GM12892 (cell line): ENCODE results near the gene KAZN.

Experiments
- DNase-seq: peaks from one replicate; pipeline ENCODE4 v3.0.0; 2011; ENCODE audit not compliant: insufficient read length
- FAIRE-seq: peaks from 2 replicates; lab custom pipeline; 2011; peaks lifted over from hg19 to GRCh38; lab: Jason Lieb, UNC
- POLR2A ChIP-seq: IDR thresholded peaks from 2 replicates; pipeline ENCODE4 v1.6.1; 2011; ENCODE audit warnings: low read depth, low read length, control low read depth
- POLR2AphosphoS5 ChIP-seq: IDR thresholded peaks from 2 replicates; pipeline ENCODE4 v1.6.1; 2011; ENCODE audit warnings: low read depth, low read length, control low read depth
- TAF1 ChIP-seq: IDR thresholded peaks from 2 replicates; pipeline ENCODE4 v1.6.1; 2011; ENCODE audit warnings: low read depth, mild to moderate bottlenecking, control low read depth, low read length, borderline replicate concordance

The KAZN gene

DNA sequence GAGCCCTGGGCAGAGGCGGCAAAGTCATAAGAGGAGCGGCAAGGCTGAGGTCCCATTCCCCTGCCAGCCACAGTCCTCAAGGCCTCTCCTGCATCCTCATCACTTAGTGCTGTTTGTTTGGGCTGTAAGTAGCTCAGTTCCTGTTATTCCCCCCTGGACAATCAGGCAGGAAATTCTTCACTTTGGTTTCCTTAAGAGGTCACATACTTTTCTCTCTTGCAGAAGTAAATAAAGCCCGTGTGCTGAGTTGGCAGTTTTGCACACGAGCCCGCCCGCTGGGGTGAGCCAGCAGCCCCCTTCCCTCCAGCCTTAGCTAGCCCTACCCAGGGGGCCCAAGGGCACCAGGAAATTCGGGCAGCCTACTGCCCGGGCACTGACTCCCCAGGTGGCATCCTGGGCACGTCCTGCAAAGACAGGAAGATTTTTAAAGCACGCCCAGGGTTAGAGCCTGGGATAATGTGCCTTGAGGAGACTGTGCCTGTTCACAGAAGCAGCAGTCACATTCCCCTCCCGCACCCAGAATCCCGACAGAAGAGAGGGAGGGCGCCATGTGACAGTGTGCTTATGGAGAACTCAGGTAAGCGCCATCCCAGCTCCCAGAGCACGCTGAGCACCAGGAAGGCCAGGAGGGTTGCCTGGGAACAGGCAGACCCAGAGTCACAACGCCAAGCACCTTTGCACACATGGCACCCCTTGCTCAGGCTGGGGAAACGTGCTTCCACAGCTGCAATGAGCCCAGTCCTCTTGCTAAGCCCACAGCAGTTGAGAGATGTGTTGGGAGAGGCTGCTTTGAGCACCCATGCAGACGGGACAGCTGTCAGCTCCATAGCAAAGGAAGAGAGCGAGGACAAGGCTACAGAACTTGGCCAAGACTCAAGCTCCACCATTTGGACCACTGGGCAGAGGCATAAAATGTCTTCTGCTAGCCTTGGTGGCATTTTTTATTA lies 410.6 kb downstream of the KAZN start:
- TF ChIP-seq POLR2A (no peak), POLR2AphosphoS5 (no peak), TAF1 (no peak)
- no peak for FAIRE-seq

DNA sequence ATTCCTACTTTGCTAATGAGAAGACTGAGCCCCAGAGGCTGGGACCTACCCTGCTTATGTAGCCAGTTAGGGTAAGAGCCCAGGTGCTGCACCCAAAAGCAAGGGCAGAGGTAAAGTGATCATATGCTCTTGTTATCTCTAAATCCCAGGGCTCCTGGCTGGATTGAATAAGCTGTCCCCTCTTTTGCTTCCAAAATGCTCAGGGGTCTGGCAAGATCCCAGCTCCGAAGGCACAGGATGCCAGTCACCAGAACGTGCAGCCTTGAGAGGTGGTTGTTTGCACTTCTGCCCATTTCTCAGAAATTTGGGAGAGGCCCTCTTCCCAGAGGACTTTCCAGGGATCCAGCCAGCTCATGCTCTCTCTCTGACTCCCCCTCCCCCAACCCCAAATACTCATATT lies 412.7 kb downstream of the KAZN start:
- DNase-seq (no peak), FAIRE-seq (no peak)
- TF ChIP-seq POLR2AphosphoS5 (no peak), POLR2A (no peak), TAF1 (no peak)

More for the DNA sequence above, 410.6 kb downstream of the KAZN start:
- no peak for DNase-seq

DNA sequence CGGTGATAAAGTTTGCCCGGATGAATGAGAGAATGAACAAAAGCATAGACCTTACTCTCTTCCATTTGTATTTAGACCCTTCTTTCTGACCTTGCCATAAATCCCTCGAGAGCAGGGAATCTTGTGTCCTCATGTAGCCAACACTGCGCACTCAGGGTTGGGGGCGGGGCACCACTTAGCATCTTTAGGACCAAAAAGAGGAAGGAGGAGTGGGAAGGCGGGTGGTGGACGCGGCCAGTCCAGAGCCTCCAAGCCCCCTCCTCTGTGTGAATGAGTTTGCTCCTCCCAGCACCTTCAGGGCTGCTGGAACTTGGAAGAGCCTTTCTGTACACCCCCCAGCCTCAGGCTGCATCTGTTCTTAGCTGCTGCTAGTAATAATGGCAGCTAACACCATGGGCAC lies 413.2 kb downstream of the KAZN start:
- TF ChIP-seq POLR2AphosphoS5 (no peak), TAF1 (no peak), POLR2A (no peak)
- DNase-seq (no peak), FAIRE-seq (no peak)

DNA sequence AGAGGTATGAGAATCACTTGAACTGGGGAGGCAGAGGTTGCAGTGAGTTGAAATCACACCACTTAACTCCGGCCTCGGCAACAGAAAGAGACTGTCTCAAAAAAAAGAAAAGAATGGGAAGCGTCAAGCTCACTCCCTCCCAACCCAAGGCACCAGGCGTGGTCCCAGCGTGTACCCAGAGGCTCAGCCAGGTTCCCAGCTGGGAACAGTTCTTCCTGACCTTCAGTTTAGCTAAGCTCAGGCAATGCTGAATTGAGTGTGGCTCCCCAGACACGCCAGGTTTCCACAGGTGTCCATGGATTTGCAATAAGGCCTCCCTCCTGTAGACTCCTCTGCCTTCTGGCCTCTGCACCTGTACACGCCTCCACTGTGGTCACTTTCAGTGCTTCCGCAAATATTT lies 414.3 kb downstream of the KAZN start:
- TF ChIP-seq POLR2AphosphoS5 (no peak), TAF1 (no peak), POLR2A (no peak)
- DNase-seq (no peak), FAIRE-seq (no peak)

DNA sequence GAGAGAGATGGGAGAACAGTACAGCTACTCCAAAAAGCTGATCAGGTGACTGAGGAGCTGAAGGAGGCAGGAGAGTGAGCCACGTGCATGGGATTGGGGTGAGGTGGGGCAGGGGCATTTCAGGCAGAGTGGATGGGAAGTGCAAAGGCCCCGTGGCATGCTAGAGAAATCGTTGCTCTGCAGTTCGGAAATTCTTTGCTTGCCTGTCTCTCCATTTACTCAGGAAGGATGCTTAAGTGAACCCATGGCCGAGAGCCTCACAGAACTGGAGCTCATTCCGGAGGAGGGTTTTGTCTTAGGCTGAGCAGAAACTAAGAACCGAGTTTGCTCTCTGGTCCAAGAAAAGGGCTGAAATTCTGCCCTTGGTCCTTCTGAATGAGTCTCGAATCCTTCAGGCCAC lies 415.3 kb downstream of the KAZN start:
- FAIRE-seq = no peak
- no peak for TF ChIP-seq TAF1
- TF ChIP-seq POLR2A = no peak
- no peak for TF ChIP-seq POLR2AphosphoS5
- no peak for DNase-seq

DNA sequence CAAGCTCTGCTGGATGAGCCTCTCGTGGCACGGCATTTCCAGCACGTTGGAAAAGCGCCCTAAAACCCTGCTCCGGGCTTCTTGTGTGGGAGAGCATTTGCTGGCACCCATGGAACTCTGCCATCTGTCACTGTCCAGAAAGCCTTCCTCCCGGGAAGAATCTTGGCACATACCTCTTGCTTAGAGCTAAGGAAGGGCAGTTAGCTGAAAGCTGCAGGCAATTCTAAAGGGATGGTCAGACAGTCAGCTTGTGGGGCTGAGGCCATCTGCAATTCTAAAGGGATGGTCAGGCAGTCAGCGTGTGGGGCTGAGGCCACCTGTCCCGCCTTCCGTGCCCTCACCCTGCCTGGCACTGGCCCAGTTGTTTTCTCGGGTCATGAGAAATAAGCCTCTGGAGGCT lies 416.0 kb downstream of the KAZN start:
- TF ChIP-seq POLR2A (no peak), POLR2AphosphoS5 (no peak), TAF1 (no peak)
- FAIRE-seq (no peak), DNase-seq (no peak)

DNA sequence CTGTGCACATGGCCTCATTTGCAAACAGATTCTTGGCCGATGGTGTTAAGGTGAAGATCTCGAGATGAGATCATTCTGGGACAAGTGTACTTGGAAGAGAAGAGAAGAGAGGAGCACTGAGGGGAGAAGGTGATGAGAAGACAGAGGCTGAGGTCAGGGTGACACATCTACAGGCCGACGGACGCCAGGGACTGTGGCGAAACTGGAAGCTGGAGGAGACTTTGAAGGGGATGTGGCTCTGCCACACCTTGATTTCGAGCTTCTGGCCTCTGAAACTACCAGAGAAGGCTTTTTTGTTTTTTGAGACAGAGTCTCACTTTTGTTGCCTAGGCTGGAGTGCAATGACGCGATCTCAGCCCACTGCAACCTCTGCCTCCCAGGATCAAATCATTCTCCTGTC lies 417.5 kb downstream of the KAZN start:
- DNase-seq (no peak), FAIRE-seq (no peak)
- no peak for TF ChIP-seq POLR2A
- no peak for TF ChIP-seq POLR2AphosphoS5
- no peak for TF ChIP-seq TAF1

DNA sequence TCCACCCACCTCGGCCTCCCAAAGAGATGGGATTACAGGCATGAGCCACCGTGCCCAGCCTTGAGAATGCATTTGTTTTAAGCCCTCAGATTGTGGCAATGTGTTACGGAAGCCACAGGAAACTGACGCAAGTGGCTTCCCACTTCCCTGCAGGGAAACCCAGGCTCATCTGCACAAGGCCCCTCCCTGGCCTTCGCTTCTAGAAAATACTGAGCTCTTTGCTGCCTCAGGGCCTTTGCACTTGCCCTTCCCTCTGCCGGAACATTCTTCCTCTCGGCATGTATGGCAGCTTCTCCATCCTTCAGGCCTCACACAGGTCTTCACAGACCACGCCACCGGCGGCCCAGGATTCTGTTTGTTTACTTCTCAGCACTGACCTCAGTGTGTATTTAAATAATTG lies 418.0 kb downstream of the KAZN start:
- DNase-seq (no peak), FAIRE-seq (no peak)
- TF ChIP-seq TAF1 (no peak), POLR2A (no peak), POLR2AphosphoS5 (no peak)

DNA sequence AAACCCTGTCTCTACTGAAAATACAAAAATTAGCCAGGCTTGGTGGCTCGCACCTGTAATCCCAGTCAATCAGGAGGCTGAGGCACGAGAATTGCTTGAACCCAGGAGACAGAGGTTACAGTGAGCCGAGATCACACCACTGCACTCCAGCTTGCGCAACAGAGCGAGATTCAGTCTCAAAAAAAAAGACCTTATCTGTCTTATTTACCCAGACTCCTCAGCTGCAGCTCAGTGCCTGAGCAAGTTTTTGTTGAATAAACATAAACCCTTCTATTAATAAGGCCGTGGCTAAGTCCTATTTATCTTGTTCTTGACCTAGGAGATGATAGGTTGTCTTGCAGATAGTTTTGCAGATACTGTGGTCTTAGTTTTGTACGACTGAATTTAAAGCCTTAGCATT lies 418.6 kb downstream of the KAZN start:
- TF ChIP-seq POLR2A (no peak), POLR2AphosphoS5 (no peak), TAF1 (no peak)
- DNase-seq = no peak
- FAIRE-seq = no peak

DNA sequence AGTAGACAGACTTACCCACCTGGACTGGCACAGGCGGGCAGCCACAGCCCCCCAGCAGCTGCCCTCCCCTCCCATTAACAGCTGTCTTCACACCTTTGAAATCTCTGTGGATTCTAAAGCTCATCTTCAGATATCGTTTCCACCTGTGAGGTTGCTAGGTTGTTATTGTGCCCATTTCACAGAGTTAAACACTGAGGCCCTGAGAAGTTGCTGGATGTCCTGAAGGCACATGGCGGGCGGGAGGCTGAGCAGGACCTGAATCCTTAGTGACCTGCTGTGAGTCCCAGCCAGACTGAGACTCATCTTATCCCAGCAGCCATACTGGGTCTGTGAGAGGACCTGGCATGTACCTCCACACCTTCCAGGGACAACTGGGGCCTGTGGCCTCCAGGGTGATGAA lies 420.3 kb downstream of the KAZN start:
- TF ChIP-seq TAF1 (no peak), POLR2AphosphoS5 (no peak), POLR2A (no peak)
- no peak for DNase-seq
- no peak for FAIRE-seq

DNA sequence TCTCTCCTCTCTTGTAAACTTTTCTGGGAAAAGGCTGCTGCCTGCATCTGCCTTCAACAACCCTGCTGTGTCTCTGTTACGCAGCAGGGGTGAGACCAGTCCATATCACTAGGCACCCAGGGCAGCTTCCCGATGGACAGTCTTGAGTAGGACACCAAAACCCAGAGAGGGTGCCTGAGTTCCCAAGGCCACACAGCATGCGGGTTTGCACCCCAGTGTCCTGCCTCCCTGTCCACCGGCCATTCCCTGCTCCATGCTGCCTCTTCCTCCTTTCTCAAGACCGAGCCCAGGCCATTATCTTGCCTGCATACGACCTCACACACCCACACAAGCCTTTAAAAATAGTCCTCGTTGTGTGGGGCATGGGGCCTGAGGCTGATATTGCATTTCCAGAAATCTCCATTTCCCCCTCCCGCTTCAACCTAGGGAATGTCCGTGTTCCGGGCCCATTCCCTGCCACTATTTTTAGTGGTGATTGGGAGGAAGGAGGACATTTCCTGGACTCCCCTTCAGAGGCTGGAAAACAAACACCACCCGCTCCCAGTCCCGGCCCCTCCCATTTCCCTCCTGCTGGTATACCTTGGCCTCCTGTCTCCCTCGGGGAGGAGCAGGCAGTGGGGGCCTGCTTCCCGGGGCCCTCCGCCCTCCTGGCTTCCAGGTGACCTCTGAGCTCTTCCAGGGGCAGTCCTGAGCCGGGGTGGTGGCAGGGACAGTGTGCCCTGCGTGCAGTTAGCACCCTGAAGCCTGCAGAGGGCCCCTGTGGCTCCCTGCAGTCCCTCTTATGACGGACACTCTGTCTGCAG lies 422.7 kb downstream of the KAZN start:
- FAIRE-seq = no peak
- no peak for DNase-seq
- TF ChIP-seq TAF1 (no peak), POLR2A (no peak), POLR2AphosphoS5 (no peak)

DNA sequence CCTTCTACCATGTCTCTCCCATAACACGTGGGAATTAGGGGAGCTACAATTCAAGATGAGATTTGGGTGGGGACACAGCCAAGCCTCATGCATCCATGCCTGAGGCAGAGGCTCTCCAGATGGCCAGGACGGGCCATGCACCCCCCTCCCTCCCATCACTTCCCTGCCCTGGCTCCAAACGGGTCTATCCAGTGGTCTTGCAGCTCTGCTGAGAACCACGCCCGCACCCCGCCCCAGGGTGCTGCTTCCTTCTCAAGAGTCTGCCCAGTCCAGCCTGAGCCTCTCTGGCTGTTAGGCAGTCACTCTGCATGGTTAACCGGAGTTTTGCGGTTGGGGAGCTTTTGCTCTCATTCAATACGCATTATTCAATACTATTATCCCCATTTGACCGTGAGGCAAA lies 423.6 kb downstream of the KAZN start:
- no peak for FAIRE-seq
- no peak for DNase-seq
- no peak for TF ChIP-seq POLR2A
- no peak for TF ChIP-seq POLR2AphosphoS5
- TF ChIP-seq TAF1 = no peak

DNA sequence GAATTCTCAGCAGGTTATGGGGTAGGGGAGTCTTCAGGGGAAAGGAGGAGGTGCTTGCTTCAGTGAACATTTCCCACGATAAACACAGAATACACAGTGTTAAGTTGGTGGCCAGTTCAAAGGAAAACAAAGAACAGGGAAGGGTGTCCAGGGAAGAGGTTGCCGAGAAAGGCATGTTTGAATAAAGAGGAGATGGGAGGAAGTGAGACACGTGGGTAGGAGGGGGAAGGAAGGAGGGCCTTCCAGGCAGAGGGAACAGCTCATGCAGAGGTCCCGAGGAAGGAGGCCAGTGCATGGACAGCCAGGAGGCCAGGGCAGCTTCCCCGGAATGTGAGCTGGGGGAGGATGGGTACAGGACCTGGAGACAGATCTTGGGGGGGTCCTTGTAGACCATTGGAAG lies 424.7 kb downstream of the KAZN start:
- FAIRE-seq (no peak), DNase-seq (no peak)
- no peak for TF ChIP-seq POLR2AphosphoS5
- TF ChIP-seq TAF1 = no peak
- TF ChIP-seq POLR2A = no peak
